Vagina (tissue), 2 donors: ENCODE results near the gene SDK2.

Source experiments
- CTCF ChIP-seq, 3 experiments: fragments of 450-650 bp in 2 of 3; fragments of 200-600 bp in 1 of 3; sonication (generic) in 1 of 3; IDR thresholded peaks; one replicate each; pipeline ENCODE4 v1.5.1; 2017 to 2019; ENCODE audit warnings: antibody characterized with exemption in 3 of 3, mild to moderate bottlenecking in 2 of 3, moderate library complexity in 2 of 3
- POLR2A ChIP-seq, 2 donors: fragments of 450-650 bp; IDR thresholded peaks; one replicate each; pipeline ENCODE4 v1.6.1; 2017; ENCODE audit warnings: antibody characterized with exemption in 2 of 2, mild to moderate bottlenecking in 2 of 2, moderate library complexity in 2 of 2
- POLR2AphosphoS5 ChIP-seq, 2 donors: sonication (generic); formaldehyde crosslinking; IDR thresholded peaks; one replicate each; pipeline ENCODE4 v1.9.0; 2017; ENCODE audit warnings: antibody characterized with exemption in 2 of 2, mild to moderate bottlenecking in 2 of 2, low read depth in 1 of 2; ENCODE audit not compliant: insufficient read depth in 1 of 2

- TF ChIP-seq CTCF (IDR thresholded peaks at IDR 0.05) (no peak), POLR2AphosphoS5 (IDR thresholded peaks at IDR 0.05; ENCODE audit: insufficient read depth in 1 of 2, low read depth in 1 of 2) (no peak), POLR2A (IDR thresholded peaks at IDR 0.05) (no peak)
These were observed 292.0 kb downstream of the SDK2 start for GRCh38 chr17:73352261-73352660.
